Breast epithelium (tissue), 4 donors: Measurements from ENCODE around the gene ESPNL. TPM values are rescaled to one million over a fixed set of nuclear protein-coding genes. Genes with fewer than 3 reads are reported as not detected.

Source experiments
- DNase-seq, 2 donors: peaks; one replicate each; pipeline ENCODE4 v3.0.0-alpha.2; 2019; ENCODE audit warnings: low spot score in 2 of 2
- H3K27ac ChIP-seq, 2 donors: fragments of 200-600 bp; sonication (generic) in 1 of 2; one replicate each; pipeline ENCODE4 v1.5.1; 2016 to 2019; ENCODE audit warnings: mild to moderate bottlenecking in 1 of 2
- H3K27me3 ChIP-seq, 2 donors: fragments of 200-600 bp; sonication (generic) in 1 of 2; one replicate each; pipeline versions ENCODE4 v1.5.1 to v1.6.0; 2017 to 2019; ENCODE audit warnings: control low read depth in 1 of 2, mild to moderate bottlenecking in 1 of 2
- H3K36me3 ChIP-seq: fragments of 200-600 bp; one replicate; pipeline ENCODE4 v1.5.1; 2019
- H3K4me1 ChIP-seq, 2 donors: fragments of 200-600 bp; sonication (generic); one replicate each; pipeline ENCODE4 v1.5.1; 2016 to 2019; ENCODE audit warnings: control low read depth in 1 of 2
- H3K4me3 ChIP-seq, 3 donors: fragments of 200-600 bp; sonication (generic); 1 replicate in 2 of 3; 2 replicates in 1 of 3; pipeline ENCODE4 v1.5.1; 2016 to 2019; ENCODE audit warnings: mild to moderate bottlenecking in 3 of 3, moderate library complexity in 2 of 3
- H3K9me3 ChIP-seq, 2 donors: fragments of 200-600 bp; sonication (generic) in 1 of 2; one replicate each; pipeline ENCODE4 v1.5.1; 2016 to 2019; ENCODE audit warnings: control low read depth in 1 of 2
- CTCF ChIP-seq, 3 donors: fragments of 450-650 bp; IDR thresholded peaks; one replicate each; pipeline ENCODE4 v1.5.1; 2016 to 2017; ENCODE audit warnings: antibody characterized with exemption in 3 of 3, mild to moderate bottlenecking in 3 of 3, moderate library complexity in 3 of 3
- POLR2A ChIP-seq: fragments of 450-650 bp; IDR thresholded peaks from one replicate; pipeline ENCODE4 v1.6.1; 2016; ENCODE audit warnings: antibody characterized with exemption, mild to moderate bottlenecking, moderate library complexity
- POLR2AphosphoS5 ChIP-seq, 3 donors: sonication (generic); formaldehyde crosslinking; IDR thresholded peaks; one replicate each; pipeline ENCODE4 v1.6.1; 2017; ENCODE audit warnings: antibody characterized with exemption in 3 of 3
- intact Hi-C: fragments of 100-400 bp; cut with DNase I; formaldehyde crosslinking; loops from one replicate; pipeline ENCODE4 v1.15.1; 2023; ENCODE audit warnings: low total_unique reads
- total RNA-seq, 3 donors: library from RNA; depleted of rRNA; stranded (reverse); fragments of >200 nt; gene quantifications; one replicate each; pipeline ENCODE4 v1.1.0, GENCODE V29; 2016

ESPNL gene
- total RNA-seq, 3 donors from 2014 or later: 0.15 to 1.3 (median 0.64) TPM

GRCh38 chr2:238059505-238059904 is 40.6 kb upstream of the ESPNL start:
- H3K36me3 ChIP-seq: no peaks in the 10 kb centered on the region
- H3K27ac ChIP-seq: no peak overlapping the region
- intact Hi-C loops: no loop called here
- peak overlapping the region in 2 of 3 donors; percentile 78 to 86 for H3K4me3 ChIP-seq
- no peak for DNase-seq
- H3K27me3 ChIP-seq: no peaks in the 10 kb centered on the region
- no peaks in the 10 kb centered on the region for H3K4me1 ChIP-seq
- TF ChIP-seq POLR2AphosphoS5 (IDR thresholded peaks at IDR 0.05): no peak
- no peak for TF ChIP-seq POLR2A
- no peak for TF ChIP-seq CTCF (IDR thresholded peaks at IDR 0.05)
- no peaks in the 10 kb centered on the region for H3K9me3 ChIP-seq

- no peaks in the 10 kb centered on the region for H3K4me1 ChIP-seq
- peak overlapping the region; percentile 78 to 90 (median 86) for H3K4me3 ChIP-seq
- no peak for TF ChIP-seq POLR2A
- H3K27me3 ChIP-seq: no peaks in the 10 kb centered on the region
- no peaks in the 10 kb centered on the region for H3K9me3 ChIP-seq
- no peaks in the 10 kb centered on the region for H3K36me3 ChIP-seq
- H3K27ac ChIP-seq: peak overlapping the region; percentile 89 to 94
- intact Hi-C loops: no loop called here
- DNase-seq: no peak
Observed at GRCh38 chr2:238060096-238060541, 40.0 kb upstream of the ESPNL start.

- no peaks in the 10 kb centered on the region for H3K9me3 ChIP-seq
- peak; percentile 97 for DNase-seq
- TF ChIP-seq POLR2AphosphoS5 (IDR thresholded peaks at IDR 0.05) (peak; percentile 83 to 92 (median 87)), CTCF (IDR thresholded peaks at IDR 0.05) (peak in 1 of 3 donors; percentile 13), POLR2A (peak; percentile 84)
- H3K36me3 ChIP-seq: no peaks in the 10 kb centered on the region
- intact Hi-C loops: no loop called here
- H3K4me3 ChIP-seq: peak within 1 kb of the TSS; percentile 78 to 90 (median 86)
- no peaks in the 10 kb centered on the region for H3K4me1 ChIP-seq
- H3K27me3 ChIP-seq: no peaks in the 10 kb centered on the region
- H3K27ac ChIP-seq: peak within 1 kb of the TSS; percentile 89 to 94
Observed at GRCh38 chr2:238060542-238061314, 39.4 kb upstream of the ESPNL start, which contains the start of gene SCLY. Gene SCLY (plus strand): TSS chr2:238061001. CDS start chr2:238061055, 54 bp downstream.

- Histone ChIP-seq H3K9me3 (no peaks in the 10 kb centered on the region), H3K36me3 (no peaks in the 10 kb centered on the region), H3K4me1 (no peaks in the 10 kb centered on the region), H3K27ac (peak overlapping the region; percentile 89 to 94), H3K4me3 (peak overlapping the region; percentile 78 to 90 (median 86)), H3K27me3 (no peaks in the 10 kb centered on the region)
- TF ChIP-seq CTCF (IDR thresholded peaks at IDR 0.05) (no peak), POLR2A (no peak), POLR2AphosphoS5 (IDR thresholded peaks at IDR 0.05) (no peak)
- intact Hi-C loops: no loop called here
- peak in 1 of 2 donors; percentile 27 for DNase-seq
Observed at GRCh38 chr2:238061315-238062202, 38.6 kb upstream of the ESPNL start.

- TF ChIP-seq POLR2AphosphoS5 (IDR thresholded peaks at IDR 0.05) (no peak), POLR2A (no peak), CTCF (IDR thresholded peaks at IDR 0.05) (no peak)
- DNase-seq: no peak
- intact Hi-C loops: no loop called here
- Histone ChIP-seq H3K27ac (no peak overlapping the region), H3K27me3 (no peaks in the 10 kb centered on the region), H3K36me3 (no peaks in the 10 kb centered on the region), H3K4me1 (no peaks in the 10 kb centered on the region), H3K4me3 (no peak overlapping the region), H3K9me3 (no peaks in the 10 kb centered on the region)
Observed at GRCh38 chr2:238063414-238064189, 36.5 kb upstream of the ESPNL start.
